HL-60/S4 treated with retinoic acid at 250 ng/mL for 4 days and 3 days (cell line): ENCODE data around the gene GCA.

Experiments
- in situ Hi-C: fragments of 300-500 bp; cut with MboI; formaldehyde crosslinking; loops from 2 replicates; pipeline ENCODE4 v1.7.0; 2022; ENCODE audit warnings: low sequenced_read_pairs

The GCA gene, protein sequence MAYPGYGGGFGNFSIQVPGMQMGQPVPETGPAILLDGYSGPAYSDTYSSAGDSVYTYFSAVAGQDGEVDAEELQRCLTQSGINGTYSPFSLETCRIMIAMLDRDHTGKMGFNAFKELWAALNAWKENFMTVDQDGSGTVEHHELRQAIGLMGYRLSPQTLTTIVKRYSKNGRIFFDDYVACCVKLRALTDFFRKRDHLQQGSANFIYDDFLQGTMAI

DNA sequence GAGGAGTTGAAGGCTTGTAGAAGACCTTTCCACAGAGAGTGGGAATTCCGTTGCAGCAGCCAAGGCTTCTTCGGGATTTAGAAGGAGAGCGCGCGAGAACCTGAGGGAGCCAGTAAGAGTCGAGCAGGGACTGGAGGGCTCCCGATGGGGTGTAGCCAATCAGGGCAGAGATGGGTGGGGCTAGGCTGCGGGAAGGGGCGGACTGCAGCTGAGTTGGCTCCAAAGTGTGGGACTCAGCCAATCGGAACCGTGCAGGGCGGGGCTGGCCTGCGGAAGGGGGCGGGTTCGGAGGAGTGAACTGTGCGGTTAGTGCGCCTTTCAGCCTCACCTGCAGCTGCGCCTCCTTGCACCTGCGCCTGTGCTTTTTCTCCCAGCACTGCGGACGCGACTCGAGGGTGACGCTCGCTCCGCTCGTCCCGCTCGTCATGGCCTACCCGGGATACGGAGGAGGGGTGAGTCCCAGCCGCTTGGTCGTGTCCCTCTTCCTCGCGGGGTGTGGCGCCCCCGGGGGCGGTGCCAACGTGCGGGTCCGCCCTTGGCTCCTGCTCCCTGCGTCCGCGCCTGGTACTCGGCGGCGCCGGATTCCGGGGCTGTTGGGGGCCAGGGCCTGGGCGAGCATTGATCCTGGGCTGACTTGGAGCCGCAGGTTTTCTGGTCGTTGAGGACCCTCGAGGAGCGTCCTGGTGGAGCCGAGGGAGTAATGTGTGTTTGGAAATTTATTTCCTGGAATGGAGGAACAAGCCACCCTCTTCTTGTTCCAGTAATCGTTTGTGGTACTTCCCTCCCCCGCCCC, at the start of gene GCA:
Gene GCA (plus strand): TSS at position 309 of the 793 bp plus-strand sequence. CDS start 117 bp downstream, at position 426.
- in situ Hi-C loops: no loop called here

DNA sequence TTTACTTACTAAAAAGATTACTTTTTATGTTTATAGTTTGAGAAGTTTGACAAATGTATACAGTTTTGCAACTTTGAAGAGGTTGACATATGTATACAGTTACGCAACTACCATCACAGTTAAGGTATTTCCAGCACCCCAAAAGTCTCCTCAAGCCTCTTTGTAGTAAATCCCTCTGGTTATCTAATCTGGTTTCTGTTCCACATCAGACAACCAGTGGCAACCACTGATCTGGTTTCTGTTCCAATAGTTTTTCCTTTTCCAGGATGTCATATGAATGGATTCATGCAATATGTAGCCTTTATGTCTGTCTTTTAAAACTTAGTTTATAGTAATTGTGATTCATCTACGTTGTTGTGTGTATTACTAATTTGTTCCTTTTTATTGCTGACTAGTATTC, 48.9 kb upstream of the GCA start:
- in situ Hi-C loops: no loop called here

DNA sequence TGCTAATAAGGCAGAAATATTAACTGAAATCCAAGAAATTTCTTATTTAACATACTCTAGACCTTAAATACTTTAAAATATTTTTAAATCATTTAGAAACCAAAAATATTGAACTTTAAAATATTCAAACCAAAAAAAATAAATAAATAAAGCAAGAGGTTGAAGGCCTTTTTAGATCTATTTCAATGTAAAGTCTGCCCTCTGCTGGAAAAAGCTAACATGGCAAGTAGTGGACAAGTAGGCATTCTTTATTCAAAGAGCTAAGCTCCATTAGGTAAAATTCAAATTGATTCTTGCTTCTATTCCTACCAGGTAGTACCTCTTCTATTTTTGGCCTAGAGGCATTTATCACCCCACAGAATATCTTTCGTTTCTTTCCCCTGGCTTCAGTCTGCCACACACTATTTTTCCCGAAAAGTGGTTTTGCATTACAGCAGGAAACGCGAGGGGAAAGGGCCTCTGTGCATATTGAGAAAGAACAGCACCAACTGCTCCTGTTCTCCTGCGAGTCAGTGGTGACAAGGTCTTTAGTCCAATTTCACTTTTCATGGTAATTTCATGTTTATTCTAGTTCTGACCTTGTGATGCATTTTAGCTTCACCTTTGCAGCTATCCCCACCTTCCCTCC, 45.9 kb upstream of the GCA start:
- in situ Hi-C loops: no loop called here

DNA sequence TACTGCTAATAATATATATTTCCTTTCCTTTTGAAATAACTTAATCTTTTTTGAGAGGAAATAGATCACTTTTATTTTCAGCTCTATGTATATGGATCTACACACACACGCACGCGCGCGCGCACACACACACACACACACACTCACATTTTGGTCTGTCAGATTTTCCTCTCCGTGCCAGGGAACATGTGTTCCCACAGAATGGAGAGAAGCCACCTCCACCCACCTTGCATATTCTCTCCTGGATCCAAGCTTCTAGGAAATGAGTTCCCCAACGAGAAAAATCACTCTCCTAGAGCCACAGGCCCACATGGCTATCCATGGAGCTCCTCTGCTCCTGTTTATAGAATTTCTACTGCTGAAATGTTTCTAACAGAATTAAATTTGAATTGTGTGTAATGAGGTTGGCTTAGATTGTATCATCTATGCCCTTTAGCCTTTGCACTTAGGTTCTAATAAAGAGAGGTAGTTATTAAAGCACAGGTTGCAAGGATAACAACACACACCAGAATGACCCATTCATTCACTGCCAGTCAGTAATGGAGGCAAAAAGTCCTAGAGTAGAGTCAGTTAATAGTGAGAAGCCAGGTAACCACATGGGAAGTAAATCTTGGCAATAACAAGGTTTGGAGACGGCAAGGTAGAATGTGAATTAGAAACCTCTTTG, 45.1 kb upstream of the GCA start:
- in situ Hi-C loops: no loop called here

DNA sequence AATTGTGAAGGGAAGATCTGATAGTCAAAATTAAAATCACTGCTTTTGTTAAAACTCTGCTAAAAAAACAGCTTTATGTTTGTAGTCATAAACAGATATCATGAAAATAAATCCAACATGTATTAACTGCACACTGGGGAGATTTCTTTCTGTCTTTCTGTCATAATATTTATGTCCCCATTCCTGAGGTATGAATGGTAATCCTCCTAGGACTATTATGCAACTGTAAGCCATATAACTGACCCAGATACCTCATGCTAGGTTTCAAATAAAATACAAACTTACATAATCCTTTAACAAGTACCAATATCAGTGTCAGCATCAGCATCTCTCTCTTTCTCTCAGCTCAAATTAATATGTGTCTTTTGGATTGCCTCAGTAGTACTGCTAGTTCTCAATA, 43.7 kb upstream of the GCA start:
- in situ Hi-C loops: no loop called here

DNA sequence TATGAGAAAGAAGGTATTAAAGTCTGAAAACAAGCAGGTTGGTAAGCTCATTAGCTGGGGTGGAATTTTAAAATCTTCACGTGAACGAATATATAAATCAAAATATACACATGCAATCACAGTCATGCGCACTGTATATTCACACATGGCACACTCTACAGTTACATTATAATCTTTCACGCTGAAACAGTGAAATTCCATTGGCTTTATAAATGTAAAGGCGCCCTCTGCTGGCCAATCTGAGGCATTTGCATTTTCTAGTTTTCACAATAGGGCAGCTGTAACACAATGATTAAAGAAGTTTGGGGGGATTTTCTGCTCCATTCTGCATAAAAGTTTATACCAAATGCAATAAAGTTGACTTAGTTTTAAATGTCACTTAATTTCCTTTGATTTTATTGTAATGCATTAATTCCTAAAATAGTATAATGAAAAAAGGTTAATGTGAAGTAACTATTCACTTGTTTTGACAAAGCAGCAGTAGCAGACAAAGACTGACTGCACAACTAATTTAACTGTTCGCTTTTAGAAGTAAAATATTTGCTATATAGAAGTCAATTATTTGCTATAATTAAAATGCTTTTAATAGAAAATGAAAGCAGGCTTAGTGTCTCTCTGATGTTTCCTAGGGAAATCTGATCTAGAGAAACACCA, 42.7 kb upstream of the GCA start:
- in situ Hi-C loops: no loop called here

DNA sequence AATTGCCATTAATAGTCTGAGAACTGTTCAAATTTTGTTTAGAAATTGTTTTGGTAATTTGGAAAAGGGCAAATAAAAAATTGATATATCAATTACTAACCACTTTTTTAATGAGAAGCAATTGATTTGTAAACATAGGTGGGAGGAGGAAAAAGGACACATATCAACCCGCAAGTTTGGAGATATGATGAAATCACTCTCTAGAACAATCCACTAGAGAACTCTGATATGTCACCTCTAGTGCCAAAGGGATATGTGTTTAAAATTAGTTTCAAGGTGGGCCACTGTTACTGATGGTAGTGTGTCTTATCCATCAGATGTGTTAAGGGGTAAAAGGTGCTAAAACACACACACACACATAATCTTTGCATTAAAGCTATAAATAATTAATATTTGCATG, 42.1 kb upstream of the GCA start:
- in situ Hi-C loops: no loop called here

DNA sequence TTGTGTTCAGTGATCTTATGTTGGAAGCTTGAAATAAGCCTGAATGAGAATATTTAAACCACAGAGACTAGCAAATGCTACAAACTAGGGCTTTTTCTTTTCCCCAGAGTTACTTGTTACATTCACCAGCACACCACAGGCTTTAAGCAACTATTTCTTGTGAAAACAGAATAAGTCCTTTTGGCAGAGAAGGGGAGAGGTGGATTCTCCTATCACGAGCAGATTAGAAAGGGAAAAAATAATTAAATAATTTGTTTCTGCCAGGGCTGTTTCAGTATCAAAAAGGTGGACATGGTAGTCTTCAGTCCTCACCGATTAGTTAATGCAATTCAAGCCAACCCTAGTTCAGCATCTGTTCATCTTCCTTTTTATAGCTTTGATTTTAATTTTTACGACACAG, 38.0 kb upstream of the GCA start:
- in situ Hi-C loops: no loop called here

DNA sequence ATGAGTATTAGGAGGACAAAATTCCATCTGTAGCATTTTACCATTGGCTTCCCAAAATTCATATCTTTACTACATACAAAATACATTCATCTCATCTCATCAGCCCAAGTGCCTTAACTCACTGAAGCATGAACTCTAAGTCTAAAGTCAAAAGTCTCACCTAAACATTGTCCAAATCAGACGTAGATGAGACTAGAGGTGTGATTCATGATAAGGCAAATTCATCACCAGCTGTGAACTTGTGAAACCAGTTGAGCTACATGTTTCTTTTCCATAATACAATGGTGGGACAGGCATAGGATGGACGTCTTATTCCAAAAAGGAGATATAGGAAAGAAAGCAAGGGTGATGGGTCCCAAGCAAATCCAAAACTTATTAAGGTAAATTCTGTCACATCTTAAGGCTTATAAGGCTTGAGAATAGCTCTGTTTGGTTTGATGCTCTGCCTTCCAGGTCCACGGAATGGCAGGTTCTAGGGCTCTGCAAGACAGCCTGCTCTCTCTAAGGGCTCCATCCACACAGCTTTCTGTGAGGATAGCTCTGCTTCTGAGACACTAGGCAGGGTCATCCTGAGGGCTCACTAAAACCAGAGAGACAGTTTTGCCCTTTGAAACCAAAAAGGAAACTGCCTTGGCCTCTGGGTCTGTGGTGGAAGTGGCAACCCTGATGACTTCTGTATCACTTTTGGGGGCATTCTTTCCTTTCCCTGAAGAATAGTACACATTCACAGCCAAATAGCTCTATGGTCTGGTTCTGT, 35.0 kb upstream of the GCA start:
- in situ Hi-C loops: no loop called here

DNA sequence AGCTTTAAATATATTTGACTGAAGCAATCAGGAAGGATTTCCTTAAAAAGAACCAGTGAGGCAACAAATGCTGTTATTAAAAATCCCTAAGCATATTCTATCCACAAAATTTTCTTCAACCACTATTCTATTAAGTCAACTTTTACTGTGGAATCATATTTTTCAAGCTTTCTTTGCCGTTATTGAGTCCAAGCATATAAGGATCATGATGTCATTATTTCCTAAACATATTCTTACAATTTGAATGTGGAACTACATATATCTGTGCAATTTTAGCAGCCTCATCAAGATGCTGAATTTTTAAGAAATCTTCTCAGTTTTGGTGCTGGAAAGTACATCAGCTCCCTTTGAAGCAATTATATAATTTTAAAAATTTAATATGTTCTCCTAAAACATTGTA, 31.1 kb upstream of the GCA start:
- in situ Hi-C loops: no loop called here

DNA sequence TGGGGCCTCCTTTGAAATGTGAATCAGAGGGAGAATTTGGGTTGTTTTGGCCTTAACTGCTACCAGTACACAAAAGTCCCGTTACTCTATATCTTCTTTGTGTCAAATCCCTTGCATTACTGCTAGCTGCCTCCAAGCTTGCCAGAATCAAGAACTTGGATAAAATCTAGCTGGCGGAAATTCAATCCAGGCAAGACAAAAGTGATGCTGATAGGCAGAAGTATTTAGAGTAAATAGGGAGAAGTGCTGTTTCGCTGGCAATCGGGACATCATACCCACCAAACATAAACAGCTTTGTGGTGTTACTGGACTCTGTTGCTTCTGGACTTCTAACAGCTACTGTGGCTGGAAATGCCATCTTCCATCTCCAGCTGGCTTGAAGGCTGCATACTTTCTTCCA, 28.0 kb upstream of the GCA start:
- in situ Hi-C loops: no loop called here

DNA sequence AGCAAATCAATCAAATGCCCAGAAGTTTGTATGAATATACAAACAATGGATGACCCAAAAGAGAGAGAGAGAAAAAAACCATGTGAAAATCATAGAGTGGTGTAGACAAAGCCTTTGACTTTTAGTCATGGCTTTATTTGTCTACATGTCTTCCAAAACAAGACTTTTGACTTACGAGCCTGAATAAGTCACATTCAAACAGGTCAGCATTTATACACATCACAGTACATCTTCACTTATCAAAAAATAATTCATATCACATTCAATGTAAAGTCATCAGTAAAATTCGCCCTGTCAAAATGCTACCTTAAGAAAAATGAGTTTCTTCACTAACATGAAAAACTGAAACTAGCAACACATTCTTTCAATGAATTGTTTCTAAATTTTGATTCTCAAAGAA, 27.3 kb upstream of the GCA start:
- in situ Hi-C loops: no loop called here

DNA sequence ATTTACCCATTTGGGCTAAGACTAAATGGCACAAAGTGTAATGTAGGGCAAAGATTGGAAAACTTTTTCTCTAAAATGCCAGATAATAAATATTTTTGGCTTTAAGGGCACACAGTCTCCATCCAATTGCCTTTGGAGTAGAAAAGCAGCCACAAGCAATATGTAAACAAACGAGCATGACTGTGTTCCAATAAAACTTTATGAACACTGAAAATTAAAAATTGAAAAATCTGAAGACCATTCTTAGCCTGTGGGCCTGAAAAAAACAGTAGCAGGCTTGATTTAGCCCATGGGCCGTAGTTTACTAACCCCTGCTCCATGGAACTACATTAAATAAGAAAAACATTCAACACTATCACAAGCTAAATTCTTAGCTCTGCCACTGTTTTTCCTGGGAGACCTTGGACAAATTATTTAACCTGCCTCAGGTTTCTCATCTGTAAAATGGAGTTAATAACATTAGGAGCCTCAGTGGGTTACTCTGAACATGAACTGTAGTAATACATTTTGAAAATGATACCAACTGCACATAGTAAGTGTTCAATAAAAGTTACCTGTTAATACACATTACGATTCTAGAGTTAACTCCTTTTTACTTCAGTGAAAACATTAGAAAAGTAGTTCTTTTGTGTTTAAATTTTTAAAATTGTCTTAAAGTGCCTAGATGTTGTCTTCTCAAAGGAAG, 26.7 kb upstream of the GCA start:
- in situ Hi-C loops: no loop called here

DNA sequence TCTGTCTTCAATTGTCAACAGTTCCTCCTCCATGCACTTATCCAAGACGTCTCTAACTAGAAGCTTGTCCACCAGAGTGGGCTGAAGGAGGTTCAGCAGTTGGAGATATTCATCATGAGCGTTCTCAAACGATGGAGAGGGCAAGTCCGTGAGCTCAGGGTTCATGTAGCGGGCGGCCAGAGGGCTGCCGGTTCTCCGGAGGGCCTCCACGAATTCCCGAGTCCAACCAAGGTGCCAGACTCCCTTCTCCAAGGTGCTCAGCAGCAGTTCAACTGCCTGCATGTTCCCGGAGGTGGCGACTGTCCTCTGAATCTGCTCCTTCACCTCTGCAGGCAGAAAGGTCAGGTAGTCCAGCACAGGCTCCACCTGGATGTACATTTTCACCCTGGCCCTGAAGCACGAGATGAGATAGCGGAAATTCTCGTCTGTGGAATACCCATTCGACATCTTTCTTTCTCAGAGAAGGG, 26.0 kb upstream of the GCA start:
- in situ Hi-C loops: no loop called here

DNA sequence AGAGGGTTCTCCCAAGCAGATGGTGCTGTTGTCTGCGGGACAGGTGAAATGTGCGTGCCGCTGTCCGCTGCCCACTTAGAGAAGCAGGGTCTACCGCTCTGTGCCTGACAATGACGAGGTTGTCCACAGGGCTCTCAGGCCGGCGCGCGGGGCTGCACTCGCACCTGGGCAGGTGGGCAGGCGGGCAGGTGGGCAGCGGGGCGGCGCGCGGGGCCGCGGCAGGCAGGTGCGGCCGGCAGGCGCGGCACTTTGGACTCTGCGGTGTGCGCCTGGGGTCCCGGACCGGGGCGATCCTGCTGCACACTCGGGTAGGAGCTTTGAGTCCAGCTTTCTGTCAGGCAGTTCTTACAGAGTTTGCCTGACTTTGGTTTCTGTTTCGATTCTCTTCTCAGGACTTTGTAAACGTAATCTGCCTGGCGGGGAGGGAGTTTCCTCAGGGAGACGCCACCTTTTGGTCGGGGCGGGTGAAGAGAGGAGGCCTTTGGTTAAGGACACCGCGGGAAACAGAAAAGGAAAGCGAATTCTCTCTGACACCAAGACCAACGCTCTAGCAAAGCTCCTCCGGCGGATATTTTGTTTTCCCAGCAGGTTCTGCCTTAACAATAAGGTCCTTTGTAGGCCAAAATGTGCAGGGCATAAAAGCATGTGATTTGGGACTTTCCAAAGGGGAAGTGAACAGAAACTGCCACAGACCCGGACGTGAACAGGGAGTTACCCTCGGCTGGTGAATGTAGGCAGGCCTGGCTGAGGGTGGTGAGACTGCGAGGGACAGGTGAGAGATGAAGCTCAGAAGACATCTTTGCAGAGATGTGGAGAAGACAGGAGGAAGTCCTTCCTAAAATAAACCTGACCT, 25.4 kb upstream of the GCA start, which contains the start of gene IFIH1:
Gene IFIH1 (minus strand): TSS at position 357 of the 853 bp plus-strand sequence. CDS start 377 bp downstream, outside the sequence.
- in situ Hi-C loops: no loop called here

DNA sequence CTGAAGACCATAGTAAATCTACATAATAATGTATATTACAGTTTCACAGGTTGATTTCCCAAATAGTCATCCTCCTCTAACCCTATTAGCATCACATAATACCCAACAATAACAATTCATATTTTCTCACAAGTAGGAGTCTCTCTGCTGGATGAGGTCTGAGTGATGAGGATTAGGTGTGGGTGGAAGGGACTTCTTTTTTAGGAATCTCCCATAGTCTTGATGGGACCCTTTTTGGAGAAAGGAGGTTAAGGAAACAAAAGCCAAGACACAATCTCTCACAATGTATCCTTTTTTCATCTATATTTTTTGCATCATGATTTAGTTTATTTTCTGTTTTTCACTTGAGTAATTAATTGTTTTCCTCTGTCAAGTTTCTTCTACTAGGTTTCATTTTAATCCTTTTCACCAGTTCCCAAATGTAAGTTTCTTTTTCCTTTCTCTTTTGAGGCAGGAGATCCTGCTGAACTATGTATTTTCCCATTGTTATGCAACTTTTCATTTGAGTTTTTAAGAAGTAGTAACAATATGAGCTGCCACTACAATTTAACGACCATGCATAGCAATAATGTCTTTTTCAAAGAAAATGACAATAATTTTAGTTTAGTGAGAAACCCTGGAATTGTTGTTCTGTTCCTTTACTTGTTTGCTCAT, 22.9 kb upstream of the GCA start:
- in situ Hi-C loops: no loop called here

DNA sequence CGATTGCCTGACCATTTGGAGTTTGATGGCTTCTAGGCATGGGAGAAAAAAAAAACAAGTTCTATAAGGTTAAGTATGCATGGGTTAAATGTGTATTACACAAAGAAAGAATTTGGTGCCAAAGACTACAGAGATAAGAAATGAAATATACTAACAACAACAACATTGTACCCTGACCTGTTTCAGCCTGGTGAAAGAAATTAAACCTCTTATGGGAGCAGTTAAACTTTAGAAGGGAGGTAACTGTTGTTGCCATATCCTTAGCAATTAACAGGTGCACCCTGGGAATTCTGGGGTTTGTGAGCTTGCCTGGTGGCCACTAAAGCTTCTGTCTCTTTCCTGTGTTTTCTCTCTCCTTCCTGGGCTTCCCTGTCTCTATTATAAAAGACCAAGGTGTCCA, 19.0 kb upstream of the GCA start:
- in situ Hi-C loops: no loop called here

DNA sequence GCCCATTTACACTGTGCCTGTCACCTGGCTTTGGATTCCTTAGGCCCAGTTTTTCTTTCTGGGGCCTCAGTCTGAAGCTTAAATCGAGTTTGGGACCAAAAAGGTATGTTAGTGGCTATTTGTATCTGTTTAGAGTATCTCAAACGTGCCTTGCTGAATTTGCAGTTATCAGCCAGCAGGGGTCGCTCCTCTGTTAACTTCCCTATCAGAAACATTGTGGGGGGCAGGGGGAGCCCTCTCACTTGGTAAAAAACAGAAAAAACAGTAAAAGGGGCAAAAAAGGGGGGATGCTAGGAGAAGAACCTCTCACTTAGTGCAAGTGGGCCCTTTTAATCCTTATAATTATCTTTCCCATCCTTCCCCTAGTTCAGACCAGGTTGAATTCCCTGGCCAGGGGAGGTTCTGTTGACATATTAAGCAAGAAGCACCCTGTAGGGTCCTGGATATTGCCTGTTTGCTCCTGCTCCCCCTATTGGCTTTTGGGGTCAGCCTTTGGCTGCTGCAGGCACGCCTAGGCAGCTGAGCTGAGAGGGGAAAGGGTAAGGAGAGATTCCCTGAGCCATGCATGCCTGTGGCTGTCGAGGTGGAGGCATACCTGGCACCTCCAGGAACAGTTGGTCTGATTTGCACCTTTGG, 16.7 kb upstream of the GCA start:
- in situ Hi-C loops: no loop called here
